IPS-15b (cell line): ENCODE measurements around the gene PITX2.
A peak's percentile ranks its signal among the peaks of the same experiment; 100 is the strongest.

Source experiments
- H3K27me3 ChIP-seq: one replicate; pipeline ENCODE4 v1.6.1; 2013; ENCODE audit warnings: low read length; ENCODE audit not compliant: control insufficient read depth, insufficient read depth
- H3K36me3 ChIP-seq: one replicate; pipeline ENCODE4 v1.6.1; 2013; ENCODE audit warnings: low read length; ENCODE audit not compliant: control insufficient read depth, insufficient read depth
- H3K4me1 ChIP-seq: one replicate; pipeline ENCODE4 v1.6.1; 2013; ENCODE audit warnings: mild to moderate bottlenecking, low read length; ENCODE audit not compliant: control insufficient read depth, insufficient read depth
- H3K4me3 ChIP-seq: one replicate; pipeline ENCODE4 v1.5.1; 2013; ENCODE audit warnings: low read depth, low read length
- H3K9ac ChIP-seq: one replicate; pipeline ENCODE4 v1.6.1; 2013; ENCODE audit warnings: low read depth, mild to moderate bottlenecking, low read length
- H3K9me3 ChIP-seq: one replicate; pipeline ENCODE4 v1.6.1; 2013; ENCODE audit warnings: mild to moderate bottlenecking, low read length; ENCODE audit not compliant: control insufficient read depth, insufficient read depth

The PITX2 gene

GRCh38 chr4:110634350-110635162 lies 11.7 kb upstream of the PITX2 start:
- no peaks in the 10 kb centered on the region for H3K9me3 ChIP-seq
- no peak overlapping the region for H3K9ac ChIP-seq
- H3K4me1 ChIP-seq: peaks cover 11% of the 10 kb centered on the region
- peaks cover 95% of the 10 kb centered on the region for H3K27me3 ChIP-seq
- H3K36me3 ChIP-seq: no peaks in the 10 kb centered on the region
- peak overlapping the region; percentile 34 for H3K4me3 ChIP-seq

GRCh38 chr4:110633358-110634341 lies 10.8 kb upstream of the PITX2 start:
- H3K9ac ChIP-seq: no peak overlapping the region
- peak overlapping the region; percentile 74 for H3K4me3 ChIP-seq
- no peaks in the 10 kb centered on the region for H3K9me3 ChIP-seq
- H3K36me3 ChIP-seq: no peaks in the 10 kb centered on the region
- H3K27me3 ChIP-seq: peaks cover 95% of the 10 kb centered on the region
- peaks cover 11% of the 10 kb centered on the region for H3K4me1 ChIP-seq

GRCh38 chr4:110632506-110633357 lies 9.9 kb upstream of the PITX2 start:
- H3K4me1 ChIP-seq: peaks cover 12% of the 10 kb centered on the region
- peak overlapping the region; percentile 74 for H3K4me3 ChIP-seq
- H3K9ac ChIP-seq: no peak overlapping the region
- H3K36me3 ChIP-seq: no peaks in the 10 kb centered on the region
- H3K27me3 ChIP-seq: peaks cover 95% of the 10 kb centered on the region
- no peaks in the 10 kb centered on the region for H3K9me3 ChIP-seq

- Histone ChIP-seq H3K4me3 (peak overlapping the region; percentile 74), H3K4me1 (peaks cover 17% of the 10 kb centered on the region), H3K27me3 (peaks cover 95% of the 10 kb centered on the region), H3K36me3 (no peaks in the 10 kb centered on the region), H3K9ac (no peak overlapping the region), H3K9me3 (no peaks in the 10 kb centered on the region)
Measured at GRCh38 chr4:110631584-110632505, 9.0 kb upstream of the PITX2 start.

- peaks cover 95% of the 10 kb centered on the region for H3K27me3 ChIP-seq
- peak overlapping the region; percentile 36 for H3K4me3 ChIP-seq
- H3K4me1 ChIP-seq: peaks cover 23% of the 10 kb centered on the region
- no peaks in the 10 kb centered on the region for H3K36me3 ChIP-seq
- H3K9me3 ChIP-seq: no peaks in the 10 kb centered on the region
- H3K9ac ChIP-seq: no peak overlapping the region
Measured at GRCh38 chr4:110630688-110631402, 8.0 kb upstream of the PITX2 start.

GRCh38 chr4:110629780-110630687 lies 7.2 kb upstream of the PITX2 start:
- Histone ChIP-seq H3K36me3 (no peaks in the 10 kb centered on the region), H3K4me3 (peak overlapping the region; percentile 47)

GRCh38 chr4:110629214-110629754 lies 6.4 kb upstream of the PITX2 start:
- Histone ChIP-seq H3K9ac (no peak overlapping the region), H3K9me3 (no peaks in the 10 kb centered on the region), H3K4me3 (peak overlapping the region; percentile 47), H3K27me3 (peaks cover 95% of the 10 kb centered on the region), H3K36me3 (no peaks in the 10 kb centered on the region), H3K4me1 (peaks cover 22% of the 10 kb centered on the region)

More at GRCh38 chr4:110629780-110630687, 7.2 kb upstream of the PITX2 start:
- H3K9ac ChIP-seq: no peak overlapping the region
- peaks cover 95% of the 10 kb centered on the region for H3K27me3 ChIP-seq
- H3K4me1 ChIP-seq: peaks cover 23% of the 10 kb centered on the region
- H3K9me3 ChIP-seq: no peaks in the 10 kb centered on the region

GRCh38 chr4:110628663-110629213 lies 5.9 kb upstream of the PITX2 start:
- Histone ChIP-seq H3K4me3 (peak overlapping the region; percentile 47), H3K27me3 (peaks cover 95% of the 10 kb centered on the region), H3K9me3 (no peaks in the 10 kb centered on the region), H3K4me1 (peaks cover 21% of the 10 kb centered on the region), H3K9ac (no peak overlapping the region), H3K36me3 (no peaks in the 10 kb centered on the region)

GRCh38 chr4:110627977-110628662 lies 5.2 kb upstream of the PITX2 start:
- Histone ChIP-seq H3K9me3 (no peaks in the 10 kb centered on the region), H3K4me3 (peak overlapping the region; percentile 47), H3K36me3 (no peaks in the 10 kb centered on the region), H3K27me3 (peaks cover 95% of the 10 kb centered on the region), H3K9ac (no peak overlapping the region), H3K4me1 (peaks cover 21% of the 10 kb centered on the region)
